WTC11 (cell line): ENCODE data around the gene CACNB3. TPM values are rescaled to one million over a fixed set of nuclear protein-coding genes. Genes with fewer than 3 reads are reported as not detected.
"Not testable (repeated sequence)": the region's sequence is repeated elsewhere in the genome, so short reads cannot be mapped to it uniquely, and the experiment has no call there.

Experiments used
- ATAC-seq: fragments of 200-7000 bp; cut with Tn5 transposase; 2 replicates; pipeline ENCODE4 v1.10.0; 2021; ENCODE audit warnings: mild to moderate bottlenecking, moderate library complexity
- CTCF ChIA-PET: fragments of 300-600 bp; sonication (Branson Sonifier 250); formaldehyde crosslinking; loops from one replicate; lab custom pipeline; 2021; ENCODE audit warnings: antibody characterized with exemption; lab: Charles Lee
- POLR2A ChIA-PET: fragments of 350-600 bp; sonication (Branson Sonifier 250); formaldehyde crosslinking; loops from one replicate; lab custom pipeline; 2021; ENCODE audit warnings: antibody characterized with exemption; lab: Charles Lee
- DNase-seq: peaks from one replicate; pipeline ENCODE4 v3.0.0; 2021; ENCODE audit warnings: low spot score
- H3K27ac Mint-ChIP-seq: 2 replicates; pipeline ENCODE4 v1.8.0; 2021; ENCODE audit warnings: mixed read lengths
- H3K27me3 Mint-ChIP-seq: 2 replicates; pipeline ENCODE4 v1.8.0; 2021; ENCODE audit warnings: low read depth, mild to moderate bottlenecking, moderate library complexity, mixed read lengths
- H3K36me3 Mint-ChIP-seq: 2 replicates; pipeline ENCODE4 v1.8.0; 2021; ENCODE audit warnings: mixed read lengths
- H3K4me1 Mint-ChIP-seq: 2 replicates; pipeline ENCODE4 v1.8.0; 2022; ENCODE audit warnings: mixed read lengths
- H3K4me3 Mint-ChIP-seq: 2 replicates; pipeline ENCODE4 v1.8.0; 2021; ENCODE audit warnings: mild to moderate bottlenecking, moderate library complexity, mixed read lengths
- H3K9me3 Mint-ChIP-seq: 2 replicates; pipeline ENCODE4 v1.8.0; 2021; ENCODE audit warnings: mixed read lengths
- FOXJ3 ChIP-seq: sonication (generic); formaldehyde crosslinking; IDR thresholded peaks from 2 replicates; pipeline ENCODE4 v1.9.0; 2021; ENCODE audit warnings: missing genetic modification reagents, mild to moderate bottlenecking, borderline replicate concordance
- FOXK1 ChIP-seq: sonication (generic); formaldehyde crosslinking; IDR thresholded peaks from 2 replicates; pipeline ENCODE4 v1.8.0; 2022; ENCODE audit warnings: mild to moderate bottlenecking, moderate library complexity, missing genetic modification reagents
- FOXP4 ChIP-seq: sonication (generic); formaldehyde crosslinking; IDR thresholded peaks from 2 replicates; pipeline ENCODE4 v1.8.0; 2022; ENCODE audit warnings: mild to moderate bottlenecking, missing genetic modification reagents
- GTF2I ChIP-seq: fragments of 250-450 bp; sonication (Bioruptor Pico); conservative IDR thresholded peaks from 2 replicates; pipeline ENCODE4 v1.4.0; 2021; ENCODE audit warnings: mild to moderate bottlenecking
- IRF2 ChIP-seq: sonication (generic); formaldehyde crosslinking; IDR thresholded peaks from 2 replicates; pipeline ENCODE4 v1.8.0; 2022; ENCODE audit warnings: low read depth, missing genetic modification reagents, borderline replicate concordance
- JAZF1 ChIP-seq: fragments of 250-450 bp; sonication (Bioruptor Pico); IDR thresholded peaks from 2 replicates; pipeline ENCODE4 v1.9.0; 2021; ENCODE audit warnings: moderate library complexity, mild to moderate bottlenecking, inconsistent platforms
- JUN ChIP-seq: sonication (generic); formaldehyde crosslinking; IDR thresholded peaks from 2 replicates; pipeline ENCODE4 v1.8.0; 2023; ENCODE audit warnings: mild to moderate bottlenecking, missing genetic modification reagents
- MLX ChIP-seq: sonication (generic); formaldehyde crosslinking; IDR thresholded peaks from 2 replicates; pipeline ENCODE4 v1.8.1; 2023; ENCODE audit warnings: mild to moderate bottlenecking, missing genetic modification reagents, moderate library complexity
- MYBL2 ChIP-seq: sonication (generic); formaldehyde crosslinking; IDR thresholded peaks from 2 replicates; pipeline ENCODE4 v1.8.1; 2023; ENCODE audit warnings: mild to moderate bottlenecking, moderate library complexity, missing genetic modification reagents
- NFATC4 ChIP-seq: fragments of 250-450 bp; sonication (Bioruptor Pico); IDR thresholded peaks from 2 replicates; pipeline ENCODE4 v1.9.0; 2021; ENCODE audit warnings: mild to moderate bottlenecking
- TCF7 ChIP-seq: sonication (generic); formaldehyde crosslinking; IDR thresholded peaks from 2 replicates; pipeline ENCODE4 v1.8.0; 2022; ENCODE audit warnings: mild to moderate bottlenecking, low read depth, missing genetic modification reagents, moderate library complexity
- TP53 ChIP-seq: sonication (generic); formaldehyde crosslinking; IDR thresholded peaks from 2 replicates; pipeline ENCODE4 v1.8.1; 2023; ENCODE audit warnings: mild to moderate bottlenecking, missing genetic modification reagents
- ZMAT4 ChIP-seq: fragments of 250-450 bp; sonication (Bioruptor Pico); IDR thresholded peaks from 2 replicates; pipeline ENCODE4 v1.9.0; 2021; ENCODE audit warnings: mild to moderate bottlenecking
- ZNF317 ChIP-seq: sonication (generic); formaldehyde crosslinking; IDR thresholded peaks from 2 replicates; pipeline ENCODE4 v1.8.1; 2023; ENCODE audit warnings: low read depth, mild to moderate bottlenecking, moderate library complexity, missing genetic modification reagents, borderline replicate concordance
- total RNA-seq: library from RNA; stranded (reverse); gene quantifications from 3 replicates; pipeline ENCODE4 v1.2.3, GENCODE V29; 2021
- TF ChIP-seq, protein P1 (sequence below): sonication (generic); formaldehyde crosslinking; IDR thresholded peaks from 2 replicates; pipeline ENCODE4 v1.8.1; 2023; ENCODE audit warnings: mild to moderate bottlenecking, missing genetic modification reagents
- TF ChIP-seq, protein P2 (sequence below): sonication (generic); formaldehyde crosslinking; IDR thresholded peaks from 2 replicates; pipeline ENCODE4 v1.8.0; 2022; ENCODE audit warnings: mild to moderate bottlenecking, missing genetic modification reagents
- TF ChIP-seq, protein P3 (sequence below): sonication (generic); formaldehyde crosslinking; IDR thresholded peaks from 2 replicates; pipeline ENCODE4 v1.8.0; 2023; ENCODE audit warnings: missing genetic modification reagents
- TF ChIP-seq, protein P4 (sequence below): sonication (generic); formaldehyde crosslinking; IDR thresholded peaks from 2 replicates; pipeline ENCODE4 v1.8.0; 2022; ENCODE audit warnings: missing genetic modification reagents
- TF ChIP-seq, protein P5 (sequence below): sonication (generic); formaldehyde crosslinking; conservative IDR thresholded peaks from 2 replicates; pipeline ENCODE4 v1.8.1; 2022; ENCODE audit warnings: mild to moderate bottlenecking, missing genetic modification reagents

The CACNB3 gene
- total RNA-seq, 1 experiment from 2014 or later = 17.0 TPM

DNA sequence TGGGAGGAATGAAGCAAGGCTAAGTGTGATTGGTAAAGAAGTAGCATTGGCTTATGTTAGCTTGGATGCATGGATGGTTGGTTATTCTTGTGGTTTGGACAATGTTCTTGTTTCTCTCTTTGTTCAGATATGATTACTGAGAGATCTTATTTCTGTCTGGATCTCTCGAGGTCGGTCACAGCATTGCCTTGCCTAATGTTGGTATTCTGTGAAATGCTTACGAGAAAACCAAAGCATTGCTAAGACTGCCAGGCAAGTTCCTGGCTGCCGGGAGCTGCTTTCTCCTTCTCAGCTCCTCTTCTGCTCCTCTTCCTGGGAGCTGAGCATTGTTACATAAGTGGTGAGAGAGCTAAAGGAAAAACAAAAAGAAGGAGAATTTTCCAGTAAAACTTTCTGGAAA lies 54.8 kb downstream of the CACNB3 start:
- Mint-ChIP-seq H3K9me3 (no peaks in the 10 kb centered on the region), H3K4me3 (no peak overlapping the region), H3K27ac (no peak overlapping the region), H3K4me1 (no peaks in the 10 kb centered on the region), H3K36me3 (no peaks in the 10 kb centered on the region), H3K27me3 (no peaks in the 10 kb centered on the region; the same call in 1 of the 2 replicates)
- DNase-seq = no peak
- TF ChIP-seq IRF2 (CRISPR knock-in tag) (no peak), ZNF317 (CRISPR knock-in tag) (no peak), MLX (CRISPR knock-in tag) (no peak), TCF7 (CRISPR knock-in tag) (no peak), FOXJ3 (CRISPR knock-in tag) (no peak), JUN (no peak), FOXK1 (no peak), GTF2I (CRISPR knock-in tag) (no peak), ZMAT4 (CRISPR knock-in tag) (no peak), FOXP4 (no peak), TP53 (CRISPR knock-in tag) (no peak), NFATC4 (CRISPR knock-in tag) (no peak), JAZF1 (CRISPR knock-in tag) (no peak), MYBL2 (no peak)
- TF ChIP-seq, protein P1, sequence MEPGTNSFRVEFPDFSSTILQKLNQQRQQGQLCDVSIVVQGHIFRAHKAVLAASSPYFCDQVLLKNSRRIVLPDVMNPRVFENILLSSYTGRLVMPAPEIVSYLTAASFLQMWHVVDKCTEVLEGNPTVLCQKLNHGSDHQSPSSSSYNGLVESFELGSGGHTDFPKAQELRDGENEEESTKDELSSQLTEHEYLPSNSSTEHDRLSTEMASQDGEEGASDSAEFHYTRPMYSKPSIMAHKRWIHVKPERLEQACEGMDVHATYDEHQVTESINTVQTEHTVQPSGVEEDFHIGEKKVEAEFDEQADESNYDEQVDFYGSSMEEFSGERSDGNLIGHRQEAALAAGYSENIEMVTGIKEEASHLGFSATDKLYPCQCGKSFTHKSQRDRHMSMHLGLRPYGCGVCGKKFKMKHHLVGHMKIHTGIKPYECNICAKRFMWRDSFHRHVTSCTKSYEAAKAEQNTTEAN = no peak
- TF ChIP-seq, protein P2, sequence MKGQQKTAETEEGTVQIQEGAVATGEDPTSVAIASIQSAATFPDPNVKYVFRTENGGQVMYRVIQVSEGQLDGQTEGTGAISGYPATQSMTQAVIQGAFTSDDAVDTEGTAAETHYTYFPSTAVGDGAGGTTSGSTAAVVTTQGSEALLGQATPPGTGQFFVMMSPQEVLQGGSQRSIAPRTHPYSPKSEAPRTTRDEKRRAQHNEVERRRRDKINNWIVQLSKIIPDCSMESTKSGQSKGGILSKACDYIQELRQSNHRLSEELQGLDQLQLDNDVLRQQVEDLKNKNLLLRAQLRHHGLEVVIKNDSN (CRISPR knock-in tag) = no peak
- TF ChIP-seq, protein P3, sequence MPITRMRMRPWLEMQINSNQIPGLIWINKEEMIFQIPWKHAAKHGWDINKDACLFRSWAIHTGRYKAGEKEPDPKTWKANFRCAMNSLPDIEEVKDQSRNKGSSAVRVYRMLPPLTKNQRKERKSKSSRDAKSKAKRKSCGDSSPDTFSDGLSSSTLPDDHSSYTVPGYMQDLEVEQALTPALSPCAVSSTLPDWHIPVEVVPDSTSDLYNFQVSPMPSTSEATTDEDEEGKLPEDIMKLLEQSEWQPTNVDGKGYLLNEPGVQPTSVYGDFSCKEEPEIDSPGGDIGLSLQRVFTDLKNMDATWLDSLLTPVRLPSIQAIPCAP = no peak
- TF ChIP-seq, protein P4, sequence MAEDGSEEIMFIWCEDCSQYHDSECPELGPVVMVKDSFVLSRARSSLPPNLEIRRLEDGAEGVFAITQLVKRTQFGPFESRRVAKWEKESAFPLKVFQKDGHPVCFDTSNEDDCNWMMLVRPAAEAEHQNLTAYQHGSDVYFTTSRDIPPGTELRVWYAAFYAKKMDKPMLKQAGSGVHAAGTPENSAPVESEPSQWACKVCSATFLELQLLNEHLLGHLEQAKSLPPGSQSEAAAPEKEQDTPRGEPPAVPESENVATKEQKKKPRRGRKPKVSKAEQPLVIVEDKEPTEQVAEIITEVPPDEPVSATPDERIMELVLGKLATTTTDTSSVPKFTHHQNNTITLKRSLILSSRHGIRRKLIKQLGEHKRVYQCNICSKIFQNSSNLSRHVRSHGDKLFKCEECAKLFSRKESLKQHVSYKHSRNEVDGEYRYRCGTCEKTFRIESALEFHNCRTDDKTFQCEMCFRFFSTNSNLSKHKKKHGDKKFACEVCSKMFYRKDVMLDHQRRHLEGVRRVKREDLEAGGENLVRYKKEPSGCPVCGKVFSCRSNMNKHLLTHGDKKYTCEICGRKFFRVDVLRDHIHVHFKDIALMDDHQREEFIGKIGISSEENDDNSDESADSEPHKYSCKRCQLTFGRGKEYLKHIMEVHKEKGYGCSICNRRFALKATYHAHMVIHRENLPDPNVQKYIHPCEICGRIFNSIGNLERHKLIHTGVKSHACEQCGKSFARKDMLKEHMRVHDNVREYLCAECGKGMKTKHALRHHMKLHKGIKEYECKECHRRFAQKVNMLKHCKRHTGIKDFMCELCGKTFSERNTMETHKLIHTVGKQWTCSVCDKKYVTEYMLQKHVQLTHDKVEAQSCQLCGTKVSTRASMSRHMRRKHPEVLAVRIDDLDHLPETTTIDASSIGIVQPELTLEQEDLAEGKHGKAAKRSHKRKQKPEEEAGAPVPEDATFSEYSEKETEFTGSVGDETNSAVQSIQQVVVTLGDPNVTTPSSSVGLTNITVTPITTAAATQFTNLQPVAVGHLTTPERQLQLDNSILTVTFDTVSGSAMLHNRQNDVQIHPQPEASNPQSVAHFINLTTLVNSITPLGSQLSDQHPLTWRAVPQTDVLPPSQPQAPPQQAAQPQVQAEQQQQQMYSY = no peak
- TF ChIP-seq, protein P5, sequence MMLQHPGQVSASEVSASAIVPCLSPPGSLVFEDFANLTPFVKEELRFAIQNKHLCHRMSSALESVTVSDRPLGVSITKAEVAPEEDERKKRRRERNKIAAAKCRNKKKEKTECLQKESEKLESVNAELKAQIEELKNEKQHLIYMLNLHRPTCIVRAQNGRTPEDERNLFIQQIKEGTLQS (CRISPR knock-in tag) = no peak
- no peak for ATAC-seq
- POLR2A ChIA-PET = interaction anchor here (1.0 kb wide), 1 partner anchor 10 kb away, joined by 3 read pairs; no protein-coding TSS in a partner anchor
- CTCF ChIA-PET = interaction anchor here (1.8 to 5.5 kb wide), 4 partner anchors 18 to 115 kb away, joined by 5 to 39 read pairs (median 10); partner anchors contain the start of gene DDX23

GRCh38 chr12:48873534-48873933 lies 55.2 kb downstream of the CACNB3 start:
- DNase-seq, H3K4me3 Mint-ChIP-seq, H3K4me1 Mint-ChIP-seq, H3K9me3 Mint-ChIP-seq, H3K27ac Mint-ChIP-seq, H3K27me3 Mint-ChIP-seq, H3K36me3 Mint-ChIP-seq, ATAC-seq: not testable (repeated sequence)
- POLR2A ChIA-PET = interaction anchor here (0.7 to 1.0 kb wide), 2 partner anchors 10 to 68 kb away, joined by 3 read pairs; no protein-coding TSS in a partner anchor
- CTCF ChIA-PET = interaction anchor here (1.8 to 5.5 kb wide), 4 partner anchors 17 to 115 kb away, joined by 5 to 39 read pairs (median 10); partner anchors contain the start of gene DDX23
